Ishikawa (cell line): ENCODE data around the gene DPYSL4.

ENCODE experiments used
- CEBPB ChIP-seq: IDR thresholded peaks from 2 replicates; pipeline ENCODE4 v1.6.1; 2012
- CREB1 ChIP-seq: IDR thresholded peaks from 2 replicates; pipeline ENCODE4 v1.6.1; 2012; ENCODE audit warnings: low read depth
- EGR1 ChIP-seq: IDR thresholded peaks from 2 replicates; pipeline ENCODE4 v1.6.1; 2012
- EP300 ChIP-seq: IDR thresholded peaks from 2 replicates; pipeline ENCODE4 v1.6.1; 2012; ENCODE audit warnings: borderline replicate concordance
- FOXM1 ChIP-seq: IDR thresholded peaks from 2 replicates; pipeline ENCODE4 v1.6.1; 2012; ENCODE audit warnings: low read depth, borderline replicate concordance
- MAX ChIP-seq: IDR thresholded peaks from 2 replicates; pipeline ENCODE4 v1.6.1; 2012
- NFIC ChIP-seq: IDR thresholded peaks from 2 replicates; pipeline ENCODE4 v1.6.1; 2012
- RAD21 ChIP-seq: IDR thresholded peaks from 2 replicates; pipeline ENCODE4 v1.6.1; 2012; ENCODE audit warnings: low read depth
- TAF1 ChIP-seq: IDR thresholded peaks from 2 replicates; pipeline ENCODE4 v1.6.1; 2012; ENCODE audit warnings: low read depth, mild to moderate bottlenecking
- TCF12 ChIP-seq: IDR thresholded peaks from 2 replicates; pipeline ENCODE4 v1.6.1; 2012; ENCODE audit warnings: low read depth
- TEAD4 ChIP-seq: IDR thresholded peaks from 2 replicates; pipeline ENCODE4 v1.6.1; 2012
- USF1 ChIP-seq: IDR thresholded peaks from 2 replicates; pipeline ENCODE4 v1.6.1; 2012
- YY1 ChIP-seq: IDR thresholded peaks from 2 replicates; pipeline ENCODE4 v1.6.1; 2012; ENCODE audit warnings: low read depth
- ZBTB7A ChIP-seq: IDR thresholded peaks from 2 replicates; pipeline ENCODE4 v1.6.1; 2012; ENCODE audit warnings: low read depth

DNA sequence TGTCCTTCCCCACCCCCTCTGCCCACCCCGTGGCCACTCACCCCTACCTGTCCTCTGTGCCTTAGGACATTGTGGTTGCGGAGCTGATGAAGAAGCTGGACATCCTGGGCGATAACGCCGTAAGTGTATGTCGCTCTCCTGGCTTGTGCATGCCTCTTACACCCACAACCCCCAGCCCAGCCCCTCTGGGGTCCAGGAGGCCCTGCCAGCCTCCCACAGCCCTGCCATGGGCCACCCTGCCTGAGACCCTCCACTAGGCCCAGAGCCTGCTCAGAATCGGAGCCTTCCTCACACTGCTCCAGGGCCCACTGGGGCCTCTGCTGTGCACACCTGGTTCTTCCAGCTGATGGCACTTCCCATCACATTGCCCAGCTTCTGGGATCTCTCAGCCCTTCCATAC lies 36.8 kb upstream of the DPYSL4 start:
- no peak for TF ChIP-seq EP300
- TF ChIP-seq EGR1: no peak
- TF ChIP-seq FOXM1: no peak
- no peak for TF ChIP-seq RAD21
- no peak for TF ChIP-seq TAF1
- no peak for TF ChIP-seq CREB1
- TF ChIP-seq CEBPB: no peak
- TF ChIP-seq ZBTB7A: no peak
- TF ChIP-seq TEAD4: no peak
- TF ChIP-seq NFIC: no peak
- no peak for TF ChIP-seq TCF12
- TF ChIP-seq MAX: no peak
- no peak for TF ChIP-seq USF1
- no peak for TF ChIP-seq YY1
